GM12872 (cell line): ENCODE data around the gene PTPRA.

Experiments
- CTCF ChIP-seq: IDR thresholded peaks from 3 replicates; pipeline ENCODE4 v1.5.1; 2011; ENCODE audit warnings: low read depth, mild to moderate bottlenecking, low read length, moderate library complexity; ENCODE audit not compliant: insufficient read depth

PTPRA gene

DNA sequence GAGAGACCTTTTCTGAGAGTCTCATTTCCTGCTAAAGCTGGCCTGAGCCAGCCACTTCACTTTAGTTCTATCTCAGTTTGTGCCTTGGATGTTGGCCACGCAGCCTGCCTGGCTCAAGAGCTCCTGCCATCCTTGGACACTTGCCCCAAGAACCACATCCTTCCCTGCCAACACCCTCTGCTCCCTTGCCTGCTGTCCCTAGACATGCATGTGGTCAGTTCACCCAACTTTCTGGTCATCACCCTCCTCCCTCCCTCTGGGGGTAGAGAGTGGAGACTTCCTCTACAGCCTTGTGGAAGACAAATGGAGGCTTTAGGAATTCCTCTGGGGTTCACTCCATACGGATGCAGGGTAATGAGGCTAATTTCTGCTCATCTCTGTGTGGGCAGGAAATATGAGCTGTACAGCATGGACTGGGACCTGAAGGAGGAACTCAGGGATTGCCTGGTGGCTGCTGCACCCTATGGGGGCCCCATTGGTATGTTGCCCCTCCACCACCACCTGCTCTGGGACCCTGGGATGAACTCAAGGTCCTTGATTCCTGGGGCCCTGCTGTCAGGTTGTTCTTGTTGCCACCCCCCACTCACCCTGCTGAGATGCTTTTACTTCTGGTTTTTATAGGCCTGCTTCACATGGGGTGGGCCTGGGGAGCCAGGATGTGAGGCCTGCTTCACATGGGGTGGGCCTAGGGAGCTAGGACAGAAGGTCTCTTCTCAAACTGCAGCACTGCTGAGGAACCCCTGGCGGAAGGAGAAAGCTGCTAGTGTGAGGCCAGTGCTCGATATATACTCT is 13.8 kb upstream of the PTPRA start:
- no peak for TF ChIP-seq CTCF

DNA sequence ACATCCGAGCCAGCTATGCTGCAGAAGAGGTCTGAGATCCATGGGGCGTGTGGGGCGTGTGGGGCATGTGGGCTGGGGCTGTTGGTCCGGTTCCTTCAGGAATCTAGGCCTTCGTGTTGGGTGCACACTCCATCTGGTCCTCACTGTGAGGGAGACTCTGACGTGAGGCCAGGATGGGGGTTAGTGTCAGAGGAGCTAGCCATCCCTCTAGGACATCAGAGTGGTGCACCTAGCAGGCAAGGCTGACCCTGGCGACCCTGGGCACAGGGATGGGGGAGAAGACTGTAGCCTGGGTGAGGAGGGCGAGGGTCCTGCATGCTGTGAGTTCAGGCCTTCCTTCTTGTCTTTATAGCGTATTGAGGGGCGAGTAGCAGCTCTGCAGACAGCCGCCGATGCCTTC is 8.7 kb upstream of the PTPRA start:
- TF ChIP-seq CTCF: no peak

- TF ChIP-seq CTCF: no peak
Observed at GRCh38 chr20:2865101-2865500, 8.2 kb upstream of the PTPRA start.

DNA sequence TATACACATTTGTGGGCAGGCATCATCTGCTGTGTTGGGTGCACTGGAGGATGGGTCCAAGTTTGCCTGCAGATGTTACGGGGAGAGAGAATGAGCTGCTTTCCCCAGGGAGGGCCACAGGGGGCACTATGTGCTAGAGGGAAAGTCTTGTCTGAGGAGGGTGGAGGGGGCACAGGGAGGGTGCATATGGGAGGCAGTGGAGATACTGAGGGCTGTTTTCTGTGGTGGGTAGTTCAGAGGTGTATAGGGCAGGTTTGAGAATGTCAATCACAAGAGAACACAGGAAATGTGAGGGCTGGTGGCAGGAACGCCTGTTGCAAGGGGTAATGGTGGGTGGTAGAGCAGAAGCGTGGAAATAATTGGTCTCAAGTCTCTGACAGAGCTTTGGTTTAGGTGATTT is 7.7 kb upstream of the PTPRA start:
- no peak for TF ChIP-seq CTCF

DNA sequence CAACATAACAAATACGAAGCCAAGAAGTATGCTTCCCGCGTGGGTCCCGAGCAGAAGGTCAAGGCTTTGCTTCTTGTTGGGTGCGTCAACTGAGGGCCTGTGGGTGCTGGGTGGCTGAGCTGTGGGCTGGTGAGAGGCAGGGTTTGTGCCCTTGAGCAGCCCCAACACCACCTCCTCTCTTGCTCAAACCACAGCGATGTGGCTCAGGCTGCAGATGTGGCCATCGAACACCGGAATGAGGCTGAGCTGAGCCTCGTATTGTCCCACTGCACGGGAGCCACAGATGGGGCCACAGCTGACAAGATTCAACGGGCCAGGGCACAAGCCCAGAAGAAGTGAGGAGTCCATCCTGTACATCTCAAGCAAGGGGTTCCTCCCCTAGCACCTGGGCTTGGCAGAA is 7.0 kb upstream of the PTPRA start:
- no peak for TF ChIP-seq CTCF

DNA sequence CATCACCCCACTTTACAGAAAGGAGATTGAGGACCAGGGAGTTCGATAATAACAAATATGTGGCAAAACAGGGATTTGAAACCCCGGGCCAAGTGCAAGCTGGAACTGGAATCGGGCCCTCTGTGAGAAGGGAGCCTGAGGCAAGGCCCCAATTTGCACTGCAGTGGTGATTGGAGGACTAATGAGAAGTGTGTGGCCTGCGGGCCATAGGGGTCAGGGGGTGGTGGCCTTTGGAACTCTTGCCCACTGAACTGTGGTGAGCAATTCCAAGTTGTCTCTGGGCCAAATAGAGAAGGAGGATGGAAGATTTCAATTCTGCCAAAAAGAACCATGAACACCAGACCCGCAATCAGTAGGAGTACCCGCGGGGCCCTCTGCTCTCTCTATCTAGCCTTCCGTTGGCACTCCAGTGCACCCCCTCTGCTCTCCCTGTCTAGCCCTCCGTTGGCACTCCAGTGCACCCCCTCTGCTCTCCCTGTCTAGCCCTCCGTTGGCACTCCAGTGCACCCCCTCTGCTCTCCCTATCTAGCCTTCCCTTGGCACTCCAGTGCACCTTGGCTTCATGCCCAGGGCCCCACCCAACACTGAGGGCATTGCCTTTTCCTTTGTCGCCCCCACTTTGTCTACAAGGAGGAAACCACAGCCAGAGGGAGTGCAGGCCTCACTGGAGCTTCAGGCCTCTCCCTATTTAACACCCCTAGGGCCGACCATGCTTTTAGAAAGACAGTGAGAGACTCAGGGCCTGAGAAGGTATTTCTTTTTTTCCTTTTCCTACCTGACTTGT is 6.0 kb upstream of the PTPRA start:
- TF ChIP-seq CTCF: no peak

DNA sequence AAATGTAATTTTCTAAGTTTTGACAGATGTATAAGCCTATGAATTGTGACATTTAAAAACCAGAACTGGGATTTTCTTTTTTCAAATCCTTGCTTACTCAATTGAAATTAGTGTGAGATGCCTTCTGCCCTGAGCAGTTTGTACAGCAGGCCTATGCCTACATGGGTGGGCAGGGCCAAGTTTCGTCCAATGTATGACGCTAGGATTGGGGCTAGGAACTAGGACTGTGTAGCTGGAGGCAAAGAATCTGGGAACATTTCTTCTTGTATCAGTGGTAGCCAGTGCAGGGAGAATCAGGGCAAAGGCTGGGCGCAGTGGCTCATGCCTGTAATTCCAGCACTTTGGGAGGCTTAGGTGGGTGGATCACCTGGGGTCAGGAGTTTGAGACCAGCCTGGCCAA is 3.9 kb upstream of the PTPRA start:
- no peak for TF ChIP-seq CTCF
